H9 (cell line): ENCODE measurements around the gene FAM184A. TPM values are rescaled to one million over a fixed set of nuclear protein-coding genes. Genes with fewer than 3 reads are reported as not detected.

ENCODE experiments used
- DNase-seq: peaks from one replicate; pipeline ENCODE4 v3.0.0-alpha.2; 2017
- H2AFZ ChIP-seq: one replicate; pipeline ENCODE4 v1.6.1; 2013; ENCODE audit warnings: mild to moderate bottlenecking, low read length, control low read depth, moderate library complexity
- H2AK5ac ChIP-seq: 2 replicates; pipeline ENCODE4 v1.6.1; 2013; ENCODE audit warnings: low read length, control low read depth, mixed read lengths; ENCODE audit not compliant: insufficient read length
- H2BK120ac ChIP-seq: one replicate; pipeline ENCODE4 v1.6.1; 2013; ENCODE audit warnings: low read depth, mild to moderate bottlenecking, low read length, control low read depth, inconsistent platforms; ENCODE audit not compliant: poor library complexity, severe bottlenecking
- H2BK12ac ChIP-seq: 2 replicates; pipeline ENCODE4 v1.6.1; 2013; ENCODE audit warnings: low read length, control low read depth, mixed read lengths, low read depth; ENCODE audit not compliant: insufficient read length
- H2BK15ac ChIP-seq: 2 replicates; pipeline ENCODE4 v1.6.1; 2013; ENCODE audit warnings: low read depth, low read length, control low read depth
- H2BK20ac ChIP-seq: one replicate; pipeline ENCODE4 v1.6.1; 2013; ENCODE audit warnings: low read depth, mild to moderate bottlenecking, low read length, control low read depth, inconsistent platforms; ENCODE audit not compliant: poor library complexity, severe bottlenecking
- H2BK5ac ChIP-seq: 2 replicates; pipeline ENCODE4 v1.6.1; 2013; ENCODE audit warnings: low read length, control low read depth, mixed read lengths; ENCODE audit not compliant: insufficient read length
- H3K14ac ChIP-seq: 2 replicates; pipeline ENCODE4 v1.6.1; 2013; ENCODE audit warnings: low read length, control low read depth; ENCODE audit not compliant: insufficient read depth
- H3K18ac ChIP-seq: 2 replicates; pipeline ENCODE4 v1.6.1; 2013; ENCODE audit warnings: low read depth, mild to moderate bottlenecking, mixed read lengths, low read length, control low read depth; ENCODE audit not compliant: insufficient read length
- H3K23ac ChIP-seq: 2 replicates; pipeline ENCODE4 v1.6.1; 2013; ENCODE audit warnings: low read length, control low read depth, mixed read lengths, low read depth; ENCODE audit not compliant: insufficient read length
- H3K23me2 ChIP-seq: 2 replicates; pipeline ENCODE4 v1.6.1; 2013; ENCODE audit warnings: low read depth, mild to moderate bottlenecking, mixed read lengths, low read length, control low read depth; ENCODE audit not compliant: insufficient read length, poor library complexity, severe bottlenecking
- H3K27ac ChIP-seq: 2 replicates; pipeline ENCODE4 v1.5.1; 2013; ENCODE audit warnings: low read length, control low read depth, mixed read lengths, low read depth; ENCODE audit not compliant: insufficient read length
- H3K27me3 ChIP-seq: 2 replicates; pipeline ENCODE4 v1.6.1; 2013; ENCODE audit warnings: low read length, control low read depth, inconsistent platforms; ENCODE audit not compliant: insufficient read depth
- H3K4ac ChIP-seq: 2 replicates; pipeline ENCODE4 v1.6.1; 2013; ENCODE audit warnings: low read depth, mild to moderate bottlenecking, control low read depth, inconsistent platforms, low read length, moderate library complexity
- H3K4me1 ChIP-seq: 2 replicates; pipeline ENCODE4 v1.6.1; 2013; ENCODE audit warnings: low read length, control low read depth, inconsistent platforms; ENCODE audit not compliant: insufficient read depth
- H3K4me2 ChIP-seq: 2 replicates; pipeline ENCODE4 v1.6.1; 2013; ENCODE audit warnings: low read length, control low read depth, mixed read lengths; ENCODE audit not compliant: insufficient read length, insufficient read depth
- H3K56ac ChIP-seq: 2 replicates; pipeline ENCODE4 v1.6.1; 2013; ENCODE audit warnings: low read depth, mild to moderate bottlenecking, mixed read lengths, low read length, control low read depth; ENCODE audit not compliant: insufficient read length
- H3K79me1 ChIP-seq: 2 replicates; pipeline ENCODE4 v1.6.1; 2013; ENCODE audit warnings: low read depth, mild to moderate bottlenecking, moderate library complexity, low read length, control low read depth, inconsistent platforms; ENCODE audit not compliant: insufficient read depth, poor library complexity, severe bottlenecking
- H3K79me2 ChIP-seq: 2 replicates; pipeline ENCODE4 v1.6.1; 2013; ENCODE audit warnings: low read length, control low read depth, inconsistent platforms; ENCODE audit not compliant: insufficient read depth
- H3K9ac ChIP-seq: 2 replicates; pipeline ENCODE4 v1.6.1; 2013; ENCODE audit warnings: low read length, control low read depth, mixed read lengths; ENCODE audit not compliant: insufficient read length; ENCODE audit errors: extremely low read depth
- H3K9me3 ChIP-seq: one replicate; pipeline ENCODE4 v1.6.1; 2013; ENCODE audit warnings: low read depth, low read length, inconsistent platforms; ENCODE audit not compliant: control insufficient read depth
- H3T11ph ChIP-seq: one replicate; pipeline ENCODE4 v1.6.1; 2013; ENCODE audit warnings: mild to moderate bottlenecking, low read length, control low read depth, inconsistent platforms
- H4K20me1 ChIP-seq: one replicate; pipeline ENCODE4 v1.6.1; 2013; ENCODE audit not compliant: control insufficient read depth, insufficient read length, insufficient read depth
- H4K5ac ChIP-seq: 2 replicates; pipeline ENCODE4 v1.6.1; 2013; ENCODE audit warnings: low read depth, mild to moderate bottlenecking, mixed read lengths, low read length, control low read depth; ENCODE audit not compliant: insufficient read length
- H4K8ac ChIP-seq: replicated peaks from 2 replicates; pipeline ENCODE4 v1.6.1; 2013; ENCODE audit warnings: low read length, control low read depth, mixed read lengths, low read depth; ENCODE audit not compliant: insufficient read length
- H4K91ac ChIP-seq: 2 replicates; pipeline ENCODE4 v1.6.1; 2013; ENCODE audit warnings: low read depth, mild to moderate bottlenecking, moderate library complexity, mixed read lengths, low read length, control low read depth; ENCODE audit not compliant: insufficient read length
- H3K27ac Mint-ChIP-seq, 3 experiments: 2 replicates in 2 of 3; 3 replicates in 1 of 3; pipeline ENCODE4 v1.8.0; 2020 to 2021; ENCODE audit warnings: mixed read lengths in 3 of 3, mild to moderate bottlenecking in 1 of 3, moderate library complexity in 1 of 3
- H3K27me3 Mint-ChIP-seq: 2 replicates; pipeline ENCODE4 v1.8.0; 2021; ENCODE audit warnings: low read depth, mild to moderate bottlenecking, moderate library complexity, mixed read lengths
- H3K36me3 Mint-ChIP-seq, 3 experiments: 2 replicates in 2 of 3; 3 replicates in 1 of 3; pipeline ENCODE4 v1.8.0; 2020 to 2021; ENCODE audit warnings: low read depth in 3 of 3, mixed read lengths in 3 of 3; ENCODE audit not compliant: insufficient read depth in 1 of 3
- H3K4me1 Mint-ChIP-seq, 2 experiments: 2 replicates each; pipeline ENCODE4 v1.8.0; 2020; ENCODE audit warnings: mixed read lengths in 2 of 2
- H3K4me3 Mint-ChIP-seq, 2 experiments: 2 replicates in 1 of 2; 3 replicates in 1 of 2; pipeline ENCODE4 v1.8.0; 2020 to 2021; ENCODE audit warnings: mild to moderate bottlenecking in 2 of 2, mixed read lengths in 2 of 2, moderate library complexity in 1 of 2
- H3K9me3 Mint-ChIP-seq, 2 experiments: 2 replicates in 1 of 2; 3 replicates in 1 of 2; pipeline ENCODE4 v1.8.0; 2020; ENCODE audit warnings: mild to moderate bottlenecking in 2 of 2, mixed read lengths in 2 of 2, moderate library complexity in 1 of 2
- CTCF ChIP-seq: fragments of 200-600 bp; sonication (generic); conservative IDR thresholded peaks from 3 replicates; pipeline ENCODE4 v1.8.0; 2021; ENCODE audit warnings: antibody characterized with exemption, mild to moderate bottlenecking
- WGBS: extraction: QIAGEN DNeasy Blood & Tissue Kit; methylation state at CpG from one replicate; pipeline ENCODE4 v1.1.7; 2013; ENCODE audit warnings: missing lambda C conversion rate, low lambda C conversion rate, mixed read lengths; ENCODE audit not compliant: insufficient read length; ENCODE audit errors: extremely low coverage; 5-methylcytosine and 5-hydroxymethylcytosine counted together
- total RNA-seq: library from RNA; stranded (reverse); gene quantifications from 2 replicates; pipeline ENCODE4 v1.2.1, GENCODE V29; 2021

The FAM184A gene
- total RNA-seq, 1 experiment from 2014 or later: 11.4 TPM

GRCh38 chr6:119073307-119074051 is 5.0 kb downstream of the FAM184A start:
- Mint-ChIP-seq H3K36me3 (no peaks in the 10 kb centered on the region), H3K27me3 (peaks cover 5% of the 10 kb centered on the region), H3K4me1 (peaks cover 23 to 24% of the 10 kb centered on the region in 2 experiments), H3K9me3 (no peaks in the 10 kb centered on the region), H3K4me3 (no peak overlapping the region), H3K27ac (peak overlapping the region in 1 of 3 experiments; percentile 41; a peak in 1 of 7 replicates)
- Histone ChIP-seq H3K23ac (no peak overlapping the region), H2BK20ac (no peak overlapping the region), H4K20me1 (no peaks in the 10 kb centered on the region), H3K9ac (no peak overlapping the region), H3K79me2 (no peaks in the 10 kb centered on the region), H3K23me2 (peaks cover 3% of the 10 kb centered on the region), H3K56ac (no peak overlapping the region), H4K91ac (no peak overlapping the region), H3K27me3 (no peaks in the 10 kb centered on the region; the same call in 1 of the 2 replicates), H3K4me2 (no peak overlapping the region), H4K5ac (no peak overlapping the region), H2BK5ac (no peak overlapping the region), H2BK120ac (no peak overlapping the region), H3K18ac (no peak overlapping the region), H2BK12ac (no peak overlapping the region), H3K14ac (no peak overlapping the region), H3K9me3 (no peaks in the 10 kb centered on the region), H3K79me1 (no peaks in the 10 kb centered on the region), H3K4me1 (no peaks in the 10 kb centered on the region), H2AK5ac (no peak overlapping the region), H3K4ac (no peak overlapping the region), H3T11ph (no peak overlapping the region), H2BK15ac (no peak overlapping the region), H3K27ac (no peak overlapping the region), H2AFZ (no peak overlapping the region), H4K8ac (no peak overlapping the region)
- WGBS: no CpG with 5 or more reads among the region's 4 CpGs
- TF ChIP-seq CTCF: no peak
- DNase-seq: no peak
